ENCODE data around the gene TASP1. TPM values are rescaled to one million over a fixed set of nuclear protein-coding genes. Genes with fewer than 3 reads are reported as not detected.

TASP1 gene
- polyA plus RNA-seq, 1 donor (not counting 4 experiments of a cell fraction or from before 2014, with no cell fraction given) = 17.4 TPM

- Histone ChIP-seq H3K9ac (ENCODE audit: control insufficient read depth, extremely low read depth, insufficient read depth, low read length) (no peak overlapping the region), H3K4me1 (ENCODE audit: control insufficient read depth, extremely low read depth, insufficient read depth, low read length) (no peaks in the 10 kb centered on the region), H3K9me3 (ENCODE audit: control insufficient read depth, low read depth, low read length) (no peaks in the 10 kb centered on the region), H3K4me3 (ENCODE audit: control insufficient read depth in 2 of 3, extremely low read depth in 1 of 3, insufficient read depth in 2 of 3, low read depth in 1 of 3, low read length in 3 of 3) (no peak overlapping the region), H4K20me1 (ENCODE audit: control insufficient read depth, extremely low read depth, insufficient read depth, low read length) (no peaks in the 10 kb centered on the region), H3K79me2 (ENCODE audit: control insufficient read depth, insufficient read depth, low read length) (no peaks in the 10 kb centered on the region), H3K9me1 (ENCODE audit: control insufficient read depth, extremely low read depth, insufficient read depth, low read length) (no peaks in the 10 kb centered on the region), H3K27ac (ENCODE audit: control insufficient read depth, insufficient read depth, low read length) (no peak overlapping the region), H3K27me3 (ENCODE audit: control insufficient read depth, extremely low read depth, insufficient read depth, low read length) (no peaks in the 10 kb centered on the region), H2AFZ (ENCODE audit: control insufficient read depth, low read length) (no peak overlapping the region), H3K4me2 (ENCODE audit: control insufficient read depth, extremely low read depth, insufficient read depth, low read depth, low read length) (no peak overlapping the region), H3K36me3 (ENCODE audit: control insufficient read depth in 2 of 2, extremely low read depth in 1 of 2, insufficient read depth in 2 of 2, low read length in 2 of 2) (peaks cover 2 to 4% of the 10 kb centered on the region in 2 experiments)
- FAIRE-seq (no peak), DNase-seq (ENCODE audit: low read depth, low spot score) (no peak)
- no peak for TF ChIP-seq CTCF (optimal IDR thresholded peaks at IDR 0.05 in 1 of 3, IDR thresholded peaks at IDR 0.05 in 1 of 3, conservative IDR thresholded peaks at IDR 0.05 in 1 of 3; ENCODE audit: extremely low read depth in 1 of 3, insufficient read depth in 2 of 3, low read length in 3 of 3)
- TF ChIP-seq EZH2 (IDR thresholded peaks at IDR 0.05; ENCODE audit: low read length) = no peak
- dilution Hi-C loops (cut with MboI; ENCODE audit: extremely low pct_ligation_motif_present, low sequenced_read_pairs) = no loop called here
Observed at GRCh38 chr20:13432126-13432525, 206.6 kb downstream of the TASP1 start.

- Histone ChIP-seq H3K79me2 (ENCODE audit: control insufficient read depth, insufficient read depth, low read length) (no peaks in the 10 kb centered on the region), H3K36me3 (ENCODE audit: control insufficient read depth in 2 of 2, extremely low read depth in 1 of 2, insufficient read depth in 2 of 2, low read length in 2 of 2) (peaks cover 2 to 4% of the 10 kb centered on the region in 2 experiments), H2AFZ (ENCODE audit: control insufficient read depth, low read length) (no peak overlapping the region), H4K20me1 (ENCODE audit: control insufficient read depth, extremely low read depth, insufficient read depth, low read length) (no peaks in the 10 kb centered on the region), H3K9me3 (ENCODE audit: control insufficient read depth, low read depth, low read length) (no peaks in the 10 kb centered on the region), H3K9me1 (ENCODE audit: control insufficient read depth, extremely low read depth, insufficient read depth, low read length) (no peaks in the 10 kb centered on the region), H3K4me2 (ENCODE audit: control insufficient read depth, extremely low read depth, insufficient read depth, low read depth, low read length) (no peak overlapping the region), H3K9ac (ENCODE audit: control insufficient read depth, extremely low read depth, insufficient read depth, low read length) (no peak overlapping the region), H3K4me1 (ENCODE audit: control insufficient read depth, extremely low read depth, insufficient read depth, low read length) (no peaks in the 10 kb centered on the region), H3K27me3 (ENCODE audit: control insufficient read depth, extremely low read depth, insufficient read depth, low read length) (no peaks in the 10 kb centered on the region), H3K27ac (ENCODE audit: control insufficient read depth, insufficient read depth, low read length) (no peak overlapping the region), H3K4me3 (ENCODE audit: control insufficient read depth in 2 of 3, extremely low read depth in 1 of 3, insufficient read depth in 2 of 3, low read depth in 1 of 3, low read length in 3 of 3) (no peak overlapping the region)
- TF ChIP-seq EZH2 (IDR thresholded peaks at IDR 0.05; ENCODE audit: low read length) (no peak), CTCF (optimal IDR thresholded peaks at IDR 0.05 in 1 of 3, IDR thresholded peaks at IDR 0.05 in 1 of 3, conservative IDR thresholded peaks at IDR 0.05 in 1 of 3; ENCODE audit: extremely low read depth in 1 of 3, insufficient read depth in 2 of 3, low read length in 3 of 3) (no peak)
- FAIRE-seq (no peak), DNase-seq (ENCODE audit: low read depth, low spot score) (no peak)
- dilution Hi-C loops (cut with MboI; ENCODE audit: extremely low pct_ligation_motif_present, low sequenced_read_pairs) = no loop called here
Observed at GRCh38 chr20:13430346-13431002, 208.3 kb downstream of the TASP1 start.
